Keratinocyte (primary cell): ENCODE data around the gene NAA15. TPM values are rescaled to one million over a fixed set of nuclear protein-coding genes. Genes with fewer than 3 reads are reported as not detected.

ENCODE experiments used
- DNase-seq: peaks from one replicate; pipeline ENCODE4 v3.0.0-alpha.2; 2011; ENCODE audit warnings: low read depth, missing footprints, low spot score
- FAIRE-seq: peaks from 2 replicates; lab custom pipeline; 2011; peaks lifted over from hg19 to GRCh38; lab: Jason Lieb, UNC
- H2AFZ ChIP-seq: 2 replicates; pipeline ENCODE4 v1.6.0; 2012; ENCODE audit warnings: low read length, control low read depth, inconsistent platforms; ENCODE audit not compliant: control insufficient read depth
- H3K27ac ChIP-seq: 2 replicates; pipeline ENCODE4 v1.5.1; 2011; ENCODE audit warnings: low read length; ENCODE audit not compliant: control insufficient read depth, insufficient read depth
- H3K27me3 ChIP-seq: 3 replicates; pipeline ENCODE4 v1.6.0; 2011; ENCODE audit warnings: low read length; ENCODE audit not compliant: control insufficient read depth, insufficient read depth; ENCODE audit errors: extremely low read depth
- H3K36me3 ChIP-seq, 2 experiments: 2 replicates in 1 of 2; 3 replicates in 1 of 2; pipeline ENCODE4 v1.5.1; 2011; ENCODE audit warnings: low read length in 2 of 2, mild to moderate bottlenecking in 1 of 2; ENCODE audit not compliant: control insufficient read depth in 2 of 2, insufficient read depth in 2 of 2; ENCODE audit errors: extremely low read depth in 1 of 2
- H3K4me1 ChIP-seq: 3 replicates; pipeline ENCODE4 v1.5.1; 2011; ENCODE audit warnings: low read length; ENCODE audit not compliant: control insufficient read depth, insufficient read depth; ENCODE audit errors: extremely low read depth
- H3K4me2 ChIP-seq: 3 replicates; pipeline ENCODE4 v1.6.0; 2011; ENCODE audit warnings: low read depth, low read length; ENCODE audit not compliant: control insufficient read depth, insufficient read depth; ENCODE audit errors: extremely low read depth
- H3K4me3 ChIP-seq, 3 experiments: fragments of 200-600 bp in 1 of 3; sonication (generic) in 1 of 3; 2 replicates in 2 of 3; 3 replicates in 1 of 3; pipeline ENCODE4 v1.5.1; 2011 to 2016; ENCODE audit warnings: low read length in 3 of 3, mild to moderate bottlenecking in 3 of 3, control low read depth in 2 of 3, inconsistent platforms in 1 of 3, low read depth in 1 of 3, mixed read lengths in 1 of 3, mixed run types in 1 of 3, moderate library complexity in 1 of 3; ENCODE audit not compliant: control insufficient read depth in 2 of 3, insufficient read depth in 2 of 3; ENCODE audit errors: extremely low read depth in 1 of 3
- H3K79me2 ChIP-seq: 2 replicates; pipeline ENCODE4 v1.6.0; 2012; ENCODE audit warnings: low read length; ENCODE audit not compliant: control insufficient read depth, insufficient read depth
- H3K9ac ChIP-seq: 3 replicates; pipeline ENCODE4 v1.6.0; 2011; ENCODE audit warnings: low read length; ENCODE audit not compliant: control insufficient read depth, insufficient read depth; ENCODE audit errors: extremely low read depth
- H3K9me1 ChIP-seq: 3 replicates; pipeline ENCODE4 v1.6.0; 2011; ENCODE audit warnings: low read length; ENCODE audit not compliant: control insufficient read depth, insufficient read depth; ENCODE audit errors: extremely low read depth
- H3K9me3 ChIP-seq: 2 replicates; pipeline ENCODE4 v1.5.1; 2012; ENCODE audit warnings: low read depth, low read length; ENCODE audit not compliant: control insufficient read depth
- H4K20me1 ChIP-seq: 3 replicates; pipeline ENCODE4 v1.6.0; 2011; ENCODE audit warnings: low read length; ENCODE audit not compliant: control insufficient read depth, insufficient read depth; ENCODE audit errors: extremely low read depth
- EZH2 ChIP-seq: IDR thresholded peaks from one replicate; pipeline ENCODE4 v1.6.1; 2012; ENCODE audit warnings: inconsistent platforms, mild to moderate bottlenecking, low read length, moderate library complexity
- dilution Hi-C: fragments of 300-500 bp; cut with MboI; formaldehyde crosslinking; loops from one replicate; pipeline ENCODE4 v1.7.0; 2020; ENCODE audit warnings: low sequenced_read_pairs; ENCODE audit not compliant: extremely low pct_ligation_motif_present
- polyA plus RNA-seq, 5 experiments: library from polyadenylated mRNA; depleted of rRNA in 3 of 5; stranded (reverse) in 3 of 5; stranded (forward) in 1 of 5; unstranded in 1 of 5; fragments of >200 nt; gene quantifications; 1 replicate in 1 of 5; 2 replicates in 3 of 5; 3 replicates in 1 of 5; pipeline versions ENCODE4 v1.2.1 to v1.2.3, GENCODE V29; 2011 to 2012; ENCODE audit warnings: missing spikeins in 2 of 5, low read depth in 1 of 5, low replicate concordance in 1 of 5
- TF ChIP-seq, protein P1 (sequence below), 3 experiments: IDR thresholded peaks in 1 of 3; conservative IDR thresholded peaks in 1 of 3; optimal IDR thresholded peaks in 1 of 3; 2 replicates in 2 of 3; 3 replicates in 1 of 3; pipeline versions ENCODE3 to v1.5.1; 2011; ENCODE audit warnings: low read length in 3 of 3, mild to moderate bottlenecking in 3 of 3, moderate library complexity in 2 of 3, control low read depth in 1 of 3, inconsistent platforms in 1 of 3; ENCODE audit not compliant: insufficient read depth in 2 of 3; ENCODE audit errors: extremely low read depth in 1 of 3

NAA15 gene
- polyA plus RNA-seq, 1 donor (not counting 4 experiments of a cell fraction or from before 2014, with no cell fraction given), result 37.2 TPM

DNA sequence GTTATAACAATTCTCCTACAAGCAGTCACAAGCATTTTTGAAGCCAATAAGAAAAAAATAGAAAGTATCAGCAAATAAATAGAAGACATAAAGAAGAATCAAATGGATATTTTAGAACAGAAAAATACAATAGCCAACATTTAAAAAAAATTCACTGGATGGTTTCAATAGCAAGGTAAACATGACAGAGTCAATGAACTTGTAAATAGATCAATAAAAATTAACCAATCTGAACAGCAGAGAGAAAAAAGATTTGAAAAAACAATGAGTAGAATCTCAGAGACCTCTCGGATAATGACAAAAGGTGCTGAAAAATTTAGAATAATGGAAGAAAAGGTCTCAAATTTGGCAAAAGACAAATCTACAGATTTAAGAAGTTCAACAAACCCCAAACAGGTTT is 119.3 kb downstream of the NAA15 start:
- peaks cover 0 to 3% of the 10 kb centered on the region in 2 experiments for H3K36me3 ChIP-seq
- no peak overlapping the region for H3K27ac ChIP-seq
- no peak overlapping the region for H2AFZ ChIP-seq
- no peak overlapping the region for H3K4me3 ChIP-seq
- no peak overlapping the region for H3K9ac ChIP-seq
- H3K4me2 ChIP-seq, result no peak overlapping the region
- DNase-seq, result no peak
- no peaks in the 10 kb centered on the region for H3K79me2 ChIP-seq
- no peaks in the 10 kb centered on the region for H3K27me3 ChIP-seq
- no peaks in the 10 kb centered on the region for H4K20me1 ChIP-seq
- TF ChIP-seq, protein P1, sequence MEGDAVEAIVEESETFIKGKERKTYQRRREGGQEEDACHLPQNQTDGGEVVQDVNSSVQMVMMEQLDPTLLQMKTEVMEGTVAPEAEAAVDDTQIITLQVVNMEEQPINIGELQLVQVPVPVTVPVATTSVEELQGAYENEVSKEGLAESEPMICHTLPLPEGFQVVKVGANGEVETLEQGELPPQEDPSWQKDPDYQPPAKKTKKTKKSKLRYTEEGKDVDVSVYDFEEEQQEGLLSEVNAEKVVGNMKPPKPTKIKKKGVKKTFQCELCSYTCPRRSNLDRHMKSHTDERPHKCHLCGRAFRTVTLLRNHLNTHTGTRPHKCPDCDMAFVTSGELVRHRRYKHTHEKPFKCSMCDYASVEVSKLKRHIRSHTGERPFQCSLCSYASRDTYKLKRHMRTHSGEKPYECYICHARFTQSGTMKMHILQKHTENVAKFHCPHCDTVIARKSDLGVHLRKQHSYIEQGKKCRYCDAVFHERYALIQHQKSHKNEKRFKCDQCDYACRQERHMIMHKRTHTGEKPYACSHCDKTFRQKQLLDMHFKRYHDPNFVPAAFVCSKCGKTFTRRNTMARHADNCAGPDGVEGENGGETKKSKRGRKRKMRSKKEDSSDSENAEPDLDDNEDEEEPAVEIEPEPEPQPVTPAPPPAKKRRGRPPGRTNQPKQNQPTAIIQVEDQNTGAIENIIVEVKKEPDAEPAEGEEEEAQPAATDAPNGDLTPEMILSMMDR (optimal IDR thresholded peaks at IDR 0.05 in 1 of 3, IDR thresholded peaks at IDR 0.05 in 1 of 3, conservative IDR thresholded peaks at IDR 0.05 in 1 of 3; ENCODE audit: extremely low read depth in 1 of 3, insufficient read depth in 2 of 3, low read length in 3 of 3), result no peak
- no peak for TF ChIP-seq EZH2
- no peaks in the 10 kb centered on the region for H3K9me1 ChIP-seq
- dilution Hi-C loops, result no loop called here
- FAIRE-seq, result no peak
- no peaks in the 10 kb centered on the region for H3K9me3 ChIP-seq
- H3K4me1 ChIP-seq, result peaks cover 22% of the 10 kb centered on the region

DNA sequence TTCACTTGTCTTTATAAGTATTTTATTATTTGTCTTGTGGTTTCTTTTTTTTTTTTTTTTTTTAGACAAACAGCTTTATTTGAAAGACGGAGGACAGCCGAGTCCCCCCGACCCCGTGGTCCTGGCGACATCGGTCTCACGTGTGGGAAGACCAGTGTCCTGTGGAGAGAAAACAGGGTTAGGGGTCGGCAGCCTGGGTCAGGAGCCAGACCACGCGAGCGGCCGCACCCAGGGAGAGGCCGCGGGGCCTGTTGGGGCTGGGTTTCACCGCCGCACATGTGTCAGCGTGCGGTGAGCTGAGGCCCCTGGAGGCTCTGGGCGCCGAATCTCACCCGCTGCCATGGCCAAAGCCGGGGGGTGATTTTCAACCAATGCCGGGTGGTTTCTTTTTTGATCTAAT is 134.8 kb downstream of the NAA15 start:
- no peak overlapping the region for H3K4me3 ChIP-seq
- no peaks in the 10 kb centered on the region for H4K20me1 ChIP-seq
- peaks cover 7% of the 10 kb centered on the region for H3K4me1 ChIP-seq
- H3K27me3 ChIP-seq, result no peaks in the 10 kb centered on the region
- no peaks in the 10 kb centered on the region for H3K36me3 ChIP-seq
- no peaks in the 10 kb centered on the region for H3K79me2 ChIP-seq
- no peaks in the 10 kb centered on the region for H3K9me3 ChIP-seq
- H3K9me1 ChIP-seq, result no peaks in the 10 kb centered on the region
- dilution Hi-C loops, result no loop called here
- H2AFZ ChIP-seq, result no peak overlapping the region
- no peak overlapping the region for H3K4me2 ChIP-seq
- no peak overlapping the region for H3K9ac ChIP-seq
- no peak overlapping the region for H3K27ac ChIP-seq
- TF ChIP-seq, protein P1 (optimal IDR thresholded peaks at IDR 0.05 in 1 of 3, IDR thresholded peaks at IDR 0.05 in 1 of 3, conservative IDR thresholded peaks at IDR 0.05 in 1 of 3; ENCODE audit: extremely low read depth in 1 of 3, insufficient read depth in 2 of 3, low read length in 3 of 3), result no peak
- TF ChIP-seq EZH2, result no peak
- DNase-seq (no peak), FAIRE-seq (no peak)
